Measurements from ENCODE around the gene PCDHA5. TPM values are rescaled to one million over a fixed set of nuclear protein-coding genes. Genes with fewer than 3 reads are reported as not detected.
"Not testable (repeated sequence)": the region's sequence is repeated elsewhere in the genome, so short reads cannot be mapped to it uniquely, and the experiment has no call there.

Gene PCDHA5
- total RNA-seq (2.2 and 2.5 TPM in 2 replicates), polyA plus RNA-seq (0.15 and 0.45 TPM in 2 replicates)

DNA sequence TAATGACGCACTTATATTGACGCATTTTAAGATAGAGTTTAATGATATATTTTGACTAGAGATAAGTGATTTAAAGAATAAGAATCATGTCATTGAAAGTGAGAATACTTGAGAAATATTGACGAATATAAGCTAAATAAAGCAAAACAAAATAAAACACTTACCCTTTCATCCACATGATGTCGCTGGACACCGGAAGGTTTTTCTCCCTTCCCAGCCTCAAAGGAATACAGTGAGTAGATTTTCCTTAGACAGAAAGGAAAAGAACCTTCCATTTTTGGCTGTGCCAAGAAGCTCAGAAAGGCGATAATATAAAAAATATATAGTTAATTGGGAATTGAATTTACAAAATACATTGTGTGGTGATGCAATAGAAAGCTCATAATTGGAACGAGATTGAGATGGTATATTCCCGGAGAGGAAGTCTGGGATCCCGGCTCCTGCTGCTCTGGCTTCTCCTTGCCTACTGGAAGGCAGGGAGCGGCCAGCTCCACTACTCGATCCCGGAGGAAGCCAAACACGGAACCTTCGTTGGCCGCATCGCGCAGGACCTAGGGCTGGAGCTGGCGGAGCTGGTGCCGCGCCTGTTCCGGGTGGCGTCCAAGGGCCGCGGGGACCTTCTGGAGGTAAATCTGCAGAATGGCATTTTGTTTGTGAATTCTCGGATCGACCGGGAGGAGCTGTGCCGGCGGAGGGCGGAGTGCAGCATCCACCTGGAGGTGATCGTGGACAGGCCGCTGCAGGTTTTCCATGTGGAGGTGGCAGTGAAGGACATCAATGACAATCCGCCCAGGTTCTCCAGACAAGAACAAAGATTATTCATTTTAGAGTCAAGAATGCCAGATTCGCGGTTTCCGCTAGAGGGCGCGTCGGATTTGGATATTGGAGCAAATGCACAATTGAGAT, at the start of gene PCDHA5:
TSS of gene PCDHA5 (plus strand) at position 239 of the 906 bp plus-strand sequence.
- WGBS (ENCODE audit: low lambda C conversion rate, missing lambda C conversion rate), result 97% methylated on average over 37 of the region's 39 CpGs
- H3K27me3 ChIP-seq, result no peaks in the 10 kb centered on the region

GRCh38 chr5:140780512-140780911, 40.9 kb upstream of the PCDHA5 start:
- no peak for DNase-seq (ENCODE audit: low spot score)
- H3K27ac ChIP-seq, result no peak overlapping the region
- no peak for TF ChIP-seq EZH2phosphoT487 (IDR thresholded peaks at IDR 0.05; ENCODE audit: low read depth, severe bottlenecking, unreplicated experiment)
- TF ChIP-seq EZH2 (IDR thresholded peaks at IDR 0.05; ENCODE audit: borderline replicate concordance), result no peak
- TF ChIP-seq CTCF (IDR thresholded peaks at IDR 0.05; ENCODE audit: poor library complexity), result no peak
- WGBS (ENCODE audit: low lambda C conversion rate, missing lambda C conversion rate), result 84% methylated on average over 1 of the region's 1 CpG
- H3K4me2 ChIP-seq, result no peak overlapping the region
- no peaks in the 10 kb centered on the region for H3K4me1 ChIP-seq (ENCODE audit: insufficient read depth)
- H3K79me2 ChIP-seq, result no peaks in the 10 kb centered on the region
- peaks cover 5% of the 10 kb centered on the region for H3K9me3 ChIP-seq (ENCODE audit: low read depth)
- H3K36me3 ChIP-seq (replicated peaks; ENCODE audit: insufficient read depth, low read depth), result no peaks in the 10 kb centered on the region
- no peaks in the 10 kb centered on the region for H4K20me1 ChIP-seq (ENCODE audit: insufficient read depth, poor library complexity, severe bottlenecking)
- H3K9me2 ChIP-seq (replicated peaks; ENCODE audit: insufficient read depth), result no peaks in the 10 kb centered on the region
- no peak overlapping the region for H2AFZ ChIP-seq
- H3K4me3 ChIP-seq, result no peak overlapping the region
- no peaks in the 10 kb centered on the region for H3K27me3 ChIP-seq

More for the DNA sequence above, at the start of gene PCDHA5:
- Histone ChIP-seq H3K9me2 (replicated peaks; ENCODE audit: insufficient read depth) (no peaks in the 10 kb centered on the region), H3K4me3 (no peak within 1 kb of the TSS), H3K4me2 (no peak within 1 kb of the TSS), H4K20me1 (ENCODE audit: insufficient read depth, poor library complexity, severe bottlenecking) (no peaks in the 10 kb centered on the region), H2AFZ (no peak within 1 kb of the TSS), H3K27ac (no peak within 1 kb of the TSS), H3K9me3 (ENCODE audit: low read depth) (peaks cover 34% of the 10 kb centered on the region), H3K36me3 (replicated peaks; ENCODE audit: insufficient read depth, low read depth) (no peaks in the 10 kb centered on the region), H3K4me1 (ENCODE audit: insufficient read depth) (no peaks in the 10 kb centered on the region), H3K79me2 (no peaks in the 10 kb centered on the region)
- DNase-seq (ENCODE audit: low spot score), result no peak
- TF ChIP-seq EZH2 (IDR thresholded peaks at IDR 0.05; ENCODE audit: borderline replicate concordance) (no peak), EZH2phosphoT487 (IDR thresholded peaks at IDR 0.05; ENCODE audit: low read depth, severe bottlenecking, unreplicated experiment) (no peak), CTCF (IDR thresholded peaks at IDR 0.05; ENCODE audit: poor library complexity) (no peak)

DNA sequence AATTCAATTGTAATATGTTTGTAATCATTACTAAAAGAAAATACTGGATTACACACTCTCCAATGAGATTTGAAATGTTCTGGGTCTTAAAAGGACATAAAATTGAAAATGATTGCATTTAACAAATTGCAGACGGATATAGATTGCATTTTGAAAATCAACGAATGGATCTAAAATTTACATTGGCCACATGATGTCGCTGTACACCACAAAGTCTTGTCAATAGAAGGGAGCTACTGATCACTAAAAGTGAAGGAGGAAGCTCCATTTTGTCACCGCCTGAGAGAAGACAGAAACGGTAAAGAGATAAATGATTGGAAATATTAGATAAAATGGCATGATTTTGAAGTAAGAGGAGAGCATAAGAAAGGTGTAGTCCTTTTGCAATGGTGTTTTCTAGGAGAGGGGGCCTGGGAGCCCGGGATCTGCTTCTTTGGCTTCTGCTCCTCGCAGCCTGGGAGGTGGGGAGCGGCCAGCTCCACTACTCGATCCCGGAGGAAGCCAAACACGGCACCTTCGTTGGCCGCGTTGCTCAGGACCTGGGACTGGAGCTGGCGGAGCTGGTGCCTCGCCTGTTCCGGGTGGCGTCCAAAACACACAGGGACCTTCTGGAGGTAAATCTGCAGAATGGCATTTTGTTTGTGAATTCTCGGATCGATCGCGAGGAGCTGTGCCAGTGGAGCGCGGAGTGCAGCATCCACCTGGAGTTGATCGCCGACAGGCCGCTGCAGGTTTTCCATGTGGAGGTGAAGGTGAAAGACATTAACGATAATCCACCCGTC, 35.3 kb upstream of the PCDHA5 start, which contains the start of gene PCDHA1:
TSS of gene PCDHA1 (plus strand) at position 236 of the 782 bp plus-strand sequence.
- no peak within 1 kb of the TSS for H3K4me2 ChIP-seq
- no peak for DNase-seq (ENCODE audit: low spot score)
- no peaks in the 10 kb centered on the region for H3K9me2 ChIP-seq (replicated peaks; ENCODE audit: insufficient read depth)
- H3K9me3 ChIP-seq (ENCODE audit: low read depth), result peaks cover 5% of the 10 kb centered on the region
- H3K36me3 ChIP-seq (replicated peaks; ENCODE audit: insufficient read depth, low read depth), result no peaks in the 10 kb centered on the region
- H3K4me3 ChIP-seq, result no peak within 1 kb of the TSS
- no peak for TF ChIP-seq CTCF (IDR thresholded peaks at IDR 0.05; ENCODE audit: poor library complexity)
- no peak for TF ChIP-seq EZH2 (IDR thresholded peaks at IDR 0.05; ENCODE audit: borderline replicate concordance)
- no peak for TF ChIP-seq EZH2phosphoT487 (IDR thresholded peaks at IDR 0.05; ENCODE audit: low read depth, severe bottlenecking, unreplicated experiment)
- no peaks in the 10 kb centered on the region for H3K4me1 ChIP-seq (ENCODE audit: insufficient read depth)
- H3K27ac ChIP-seq, result no peak within 1 kb of the TSS
- no peaks in the 10 kb centered on the region for H3K79me2 ChIP-seq
- no peaks in the 10 kb centered on the region for H3K27me3 ChIP-seq
- WGBS (ENCODE audit: low lambda C conversion rate, missing lambda C conversion rate), result 88% methylated on average over 29 of the region's 29 CpGs
- H4K20me1 ChIP-seq (ENCODE audit: insufficient read depth, poor library complexity, severe bottlenecking), result no peaks in the 10 kb centered on the region
- H2AFZ ChIP-seq, result no peak within 1 kb of the TSS

GRCh38 chr5:140787422-140787821, 34.0 kb upstream of the PCDHA5 start:
- H2AFZ ChIP-seq, result not testable (repeated sequence)
- 98% methylated on average over 44 of the region's 44 CpGs for WGBS (ENCODE audit: low lambda C conversion rate, missing lambda C conversion rate)

GRCh38 chr5:140787849-140788504, 33.4 kb upstream of the PCDHA5 start:
- not testable (repeated sequence) for H2AFZ ChIP-seq; H3K27me3 ChIP-seq; H3K27ac ChIP-seq; H3K4me3 ChIP-seq; H3K9me2 ChIP-seq (replicated peaks; ENCODE audit: insufficient read depth); H3K79me2 ChIP-seq; DNase-seq (ENCODE audit: low spot score); H3K4me1 ChIP-seq (ENCODE audit: insufficient read depth); H3K4me2 ChIP-seq; H3K36me3 ChIP-seq (replicated peaks; ENCODE audit: insufficient read depth, low read depth); H4K20me1 ChIP-seq (ENCODE audit: insufficient read depth, poor library complexity, severe bottlenecking)
- peaks cover 11% of the 10 kb centered on the region for H3K9me3 ChIP-seq (ENCODE audit: low read depth)
- 98% methylated on average over 61 of the region's 70 CpGs for WGBS (ENCODE audit: low lambda C conversion rate, missing lambda C conversion rate)

More at GRCh38 chr5:140787422-140787821, 34.0 kb upstream of the PCDHA5 start:
- not testable (repeated sequence) for DNase-seq (ENCODE audit: low spot score); H3K4me2 ChIP-seq; H3K27ac ChIP-seq; H3K36me3 ChIP-seq (replicated peaks; ENCODE audit: insufficient read depth, low read depth); H3K9me3 ChIP-seq (ENCODE audit: low read depth); H3K79me2 ChIP-seq; H3K9me2 ChIP-seq (replicated peaks; ENCODE audit: insufficient read depth); H4K20me1 ChIP-seq (ENCODE audit: insufficient read depth, poor library complexity, severe bottlenecking); H3K4me1 ChIP-seq (ENCODE audit: insufficient read depth); H3K27me3 ChIP-seq; H3K4me3 ChIP-seq

All from hepatocyte (in vitro differentiated cells).